Measurements from ENCODE around the gene EML1.
A peak's percentile ranks its signal among the peaks of the same experiment; 100 is the strongest.

EML1 gene

DNA sequence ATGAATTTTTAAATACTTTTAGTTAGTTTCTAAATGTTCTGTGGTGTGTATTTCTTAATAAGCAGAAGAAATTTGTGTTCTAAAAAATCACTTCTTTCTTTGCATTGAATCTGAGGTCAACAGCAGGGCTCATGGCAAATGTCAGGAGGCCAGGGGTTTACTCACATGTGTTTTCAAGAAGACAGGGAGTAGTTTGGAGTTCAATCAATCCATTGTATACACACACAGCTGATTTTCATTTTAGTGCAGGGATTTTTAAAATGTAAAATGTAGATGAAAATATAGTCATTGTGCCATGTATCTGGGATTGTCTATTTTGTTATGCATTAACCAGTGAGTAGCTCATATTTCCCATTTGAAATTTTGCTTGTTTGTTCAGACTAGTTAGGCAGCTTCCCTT lies 62.1 kb downstream of the EML1 start:
- no peak for FAIRE-seq
- no peak for DNase-seq (ENCODE audit: insufficient read length, low spot score)

DNA sequence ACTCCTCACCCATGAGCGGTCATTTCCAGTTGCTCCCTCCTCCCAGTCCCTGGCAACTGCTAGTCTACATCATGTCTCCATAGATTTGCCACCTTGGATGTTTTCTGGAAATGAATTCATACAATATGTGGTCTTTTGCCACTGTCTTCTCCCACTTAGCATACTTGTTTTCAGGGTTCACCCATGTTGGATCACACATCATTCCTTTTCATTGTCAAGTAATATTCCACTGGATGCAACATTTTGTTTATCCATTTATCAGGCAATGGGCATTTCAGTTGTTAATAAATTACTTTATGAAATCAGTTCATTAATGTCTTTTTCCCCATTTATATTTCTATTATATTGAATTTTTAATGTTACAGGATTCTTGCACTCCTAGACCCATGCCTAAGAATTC lies 64.3 kb downstream of the EML1 start:
- DNase-seq (ENCODE audit: insufficient read length, low spot score): no peak
- FAIRE-seq: no peak

DNA sequence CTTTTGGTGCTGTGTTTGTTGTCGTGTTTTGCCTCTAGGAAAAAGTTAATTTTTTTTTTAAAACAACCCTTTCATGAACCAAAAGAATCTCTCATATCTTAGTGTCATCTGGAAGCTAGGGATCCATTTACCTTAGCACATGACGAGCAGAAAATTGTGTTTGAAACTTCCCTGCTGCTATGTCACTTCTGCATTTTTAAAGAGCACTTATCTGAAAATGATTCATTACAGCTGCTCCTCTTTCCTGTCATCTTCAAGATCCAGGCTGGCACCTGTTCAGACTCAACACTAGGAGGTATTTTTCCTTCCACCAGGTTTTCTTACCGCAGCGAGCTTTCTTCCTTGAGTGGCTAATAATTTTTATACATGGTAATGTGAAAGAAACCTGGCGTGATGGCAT lies 67.0 kb downstream of the EML1 start:
- FAIRE-seq (no peak), DNase-seq (ENCODE audit: insufficient read length, low spot score) (no peak)

DNA sequence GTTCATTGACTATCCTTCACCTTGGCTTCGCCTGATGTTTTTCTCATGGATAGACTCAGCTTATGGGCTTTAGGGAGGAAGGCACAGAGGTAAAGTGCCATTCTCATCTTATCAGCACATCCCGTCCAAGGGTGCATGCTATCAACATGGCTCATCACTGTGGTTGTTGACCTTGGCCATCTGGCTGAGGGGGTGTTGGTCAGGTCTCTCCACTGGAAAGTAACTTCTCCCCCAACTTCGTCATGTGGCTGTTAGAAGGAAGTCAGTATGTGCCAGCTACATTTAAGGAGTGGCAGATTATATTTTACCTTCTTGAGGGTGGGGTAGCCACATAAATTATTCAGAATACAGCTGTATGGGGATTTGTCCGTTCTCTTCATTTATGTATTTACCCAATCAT lies 68.9 kb downstream of the EML1 start:
- FAIRE-seq: peak; percentile 48
- no peak for DNase-seq (ENCODE audit: insufficient read length, low spot score)

DNA sequence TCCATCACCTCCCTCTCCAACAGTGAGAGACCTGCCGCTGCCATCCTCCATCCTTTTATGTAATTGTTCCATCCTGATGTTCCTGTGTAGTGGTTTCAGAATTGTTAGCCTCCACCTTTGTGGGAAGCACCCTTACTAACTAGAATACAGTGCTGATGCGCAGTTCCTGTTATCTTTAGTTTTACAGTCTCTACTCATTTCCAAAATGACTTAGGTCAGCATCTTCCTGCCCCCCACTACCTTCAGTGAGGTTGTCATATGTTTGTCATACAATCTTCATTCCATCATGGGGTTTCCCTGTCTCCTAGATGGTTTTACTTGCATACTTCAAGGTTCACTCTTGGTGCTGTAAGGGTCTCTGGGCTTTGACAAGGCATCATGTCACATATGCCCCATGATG lies 69.8 kb downstream of the EML1 start:
- DNase-seq (ENCODE audit: insufficient read length, low spot score) (no peak), FAIRE-seq (peak; percentile 9)

DNA sequence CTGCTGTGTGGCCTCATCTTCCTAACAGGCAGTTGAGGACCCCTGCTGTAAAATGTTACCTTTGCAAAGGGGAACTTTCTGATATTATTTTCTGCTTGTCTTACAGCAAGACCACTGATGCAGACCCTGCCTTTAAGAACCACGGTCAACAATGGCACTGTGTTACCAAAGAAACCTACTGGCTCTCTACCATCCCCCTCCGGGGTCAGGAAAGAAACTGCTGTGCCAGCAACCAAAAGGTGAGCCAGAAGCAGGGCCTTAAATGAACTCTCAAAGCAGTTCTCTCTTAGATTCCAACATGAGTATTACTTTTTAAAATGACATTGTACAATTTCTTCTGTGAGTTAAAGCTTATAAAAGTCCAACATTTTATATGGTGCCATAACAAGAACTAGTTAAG lies 72.2 kb downstream of the EML1 start:
- FAIRE-seq: no peak
- no peak for DNase-seq (ENCODE audit: insufficient read length, low spot score)

DNA sequence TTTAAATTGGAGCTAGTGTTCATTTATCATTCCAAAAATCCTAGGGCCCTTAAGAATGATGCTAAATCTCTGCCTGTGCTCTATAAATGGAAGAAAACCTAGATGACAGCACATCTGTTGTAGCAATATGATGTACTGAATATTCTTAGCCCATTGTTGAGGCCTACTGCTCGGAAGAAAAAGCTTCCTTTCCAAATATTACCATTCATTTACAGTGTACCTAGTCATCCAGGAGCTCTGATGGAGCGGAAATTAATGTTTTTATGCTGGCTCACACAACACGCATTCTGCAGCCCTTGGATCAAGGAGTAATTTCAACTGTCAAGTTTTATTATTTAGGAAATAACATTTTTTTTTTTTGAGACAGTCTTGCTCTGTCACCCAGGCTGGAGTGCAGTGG lies 77.4 kb downstream of the EML1 start:
- FAIRE-seq: no peak
- no peak for DNase-seq (ENCODE audit: insufficient read length, low spot score)

DNA sequence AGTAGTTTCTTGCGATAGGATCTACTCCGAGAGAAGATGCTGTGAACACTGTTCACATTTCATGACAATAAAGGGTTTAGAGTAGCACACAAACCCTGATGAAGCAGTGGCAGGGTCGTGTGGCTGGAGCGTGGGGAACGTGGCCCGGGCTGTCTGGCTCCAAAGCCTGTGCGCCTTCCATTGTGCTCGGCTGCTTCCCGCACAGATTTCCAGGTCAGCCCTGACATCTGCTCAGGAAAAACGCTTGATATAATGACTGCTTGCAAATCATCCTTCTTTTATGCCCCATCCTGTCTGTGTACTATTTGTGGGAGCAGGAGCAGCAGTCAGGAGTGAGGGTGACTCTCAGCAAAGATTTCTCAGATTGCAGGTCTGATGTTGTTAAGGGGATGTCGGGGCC lies 78.6 kb downstream of the EML1 start:
- no peak for DNase-seq (ENCODE audit: insufficient read length, low spot score)
- FAIRE-seq: no peak

DNA sequence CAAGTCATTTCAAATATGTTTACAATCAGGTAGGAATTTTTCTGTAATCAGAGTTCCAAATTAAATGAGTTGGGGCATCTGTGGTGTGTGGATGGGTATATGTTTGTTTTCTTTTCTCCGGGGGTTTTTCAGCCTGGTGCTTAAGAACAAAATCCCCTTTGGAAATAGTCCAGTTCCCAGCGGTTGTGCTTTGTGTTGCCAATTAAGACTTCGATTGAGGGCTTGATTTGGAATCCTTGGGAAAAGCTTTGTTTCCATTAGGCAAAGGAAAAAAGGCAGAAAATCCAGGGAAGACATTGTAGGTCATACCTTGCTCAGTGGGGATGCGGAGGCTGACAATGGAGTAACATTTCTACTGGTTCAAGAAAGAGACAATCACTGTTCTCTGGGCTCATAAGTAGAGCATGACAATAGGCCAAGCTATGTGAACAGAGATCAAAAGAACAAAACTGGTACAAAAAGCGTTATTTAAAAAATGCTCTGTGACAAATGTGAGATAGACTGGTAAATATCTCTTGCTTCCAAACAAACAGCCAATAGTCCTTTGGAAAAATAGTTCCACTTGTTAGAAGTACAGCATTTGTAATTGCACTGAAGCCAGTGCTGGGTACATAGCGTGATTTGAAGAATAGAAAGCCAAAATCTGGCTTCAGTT lies 79.7 kb downstream of the EML1 start:
- DNase-seq (ENCODE audit: insufficient read length, low spot score) (no peak), FAIRE-seq (no peak)

DNA sequence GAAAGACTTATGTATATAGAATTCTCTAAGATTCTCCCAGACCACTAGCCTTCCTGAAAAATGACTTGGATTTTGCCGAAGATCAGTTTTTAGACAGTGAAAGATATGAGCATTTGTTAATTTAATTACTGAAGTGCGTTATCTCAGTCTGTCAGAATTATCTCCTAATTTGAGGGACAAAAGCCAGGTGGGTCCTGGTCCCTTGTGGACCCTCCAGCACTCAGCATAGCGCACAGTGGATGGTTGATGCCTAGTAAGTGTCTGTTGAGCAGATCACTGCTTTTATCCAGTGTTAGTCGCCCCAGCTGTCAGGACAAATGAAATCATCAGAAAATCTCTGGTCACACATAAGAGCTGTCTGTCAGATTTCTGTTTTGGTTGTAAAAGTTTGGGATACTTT lies 80.4 kb downstream of the EML1 start:
- DNase-seq (ENCODE audit: insufficient read length, low spot score): no peak
- no peak for FAIRE-seq

DNA sequence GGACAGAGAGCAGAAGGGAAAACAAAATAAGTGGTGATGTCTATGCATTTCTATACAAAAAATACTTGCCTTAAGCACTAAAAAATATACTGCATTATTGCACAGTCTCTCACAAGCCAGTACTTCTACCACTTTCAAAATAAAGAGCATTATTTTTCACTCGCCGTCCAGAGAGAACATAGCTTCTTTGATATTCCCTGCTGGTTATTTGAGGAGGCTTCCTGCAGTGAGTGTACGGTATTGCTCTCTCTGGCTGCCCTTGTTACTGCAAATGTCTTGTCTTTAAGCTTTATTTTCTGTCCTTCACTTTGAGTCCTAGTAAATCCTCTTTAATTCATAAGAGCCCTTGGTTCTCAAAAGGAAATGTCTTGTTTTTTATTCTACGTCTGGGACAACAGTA lies 81.1 kb downstream of the EML1 start:
- FAIRE-seq: no peak
- no peak for DNase-seq (ENCODE audit: insufficient read length, low spot score)

DNA sequence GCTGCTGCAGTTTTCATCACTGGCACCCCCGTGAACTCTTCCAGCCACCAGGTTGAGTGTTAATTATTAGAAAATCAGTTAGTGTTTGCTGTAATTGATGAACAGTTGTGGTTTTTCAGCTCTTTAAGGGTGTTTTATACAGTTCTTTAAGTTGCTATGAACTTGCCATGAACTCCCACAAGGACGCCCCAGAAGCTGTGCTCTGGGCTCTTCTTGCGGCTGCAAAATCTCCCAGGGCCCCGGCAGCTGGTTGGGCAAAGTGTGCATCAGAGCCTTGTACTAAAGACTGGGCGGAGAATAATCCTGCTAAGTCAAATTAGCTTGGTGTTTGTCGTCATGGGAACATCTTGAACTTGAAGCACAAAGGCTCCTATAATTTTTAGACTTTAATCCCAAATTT lies 82.2 kb downstream of the EML1 start:
- no peak for FAIRE-seq

DNA sequence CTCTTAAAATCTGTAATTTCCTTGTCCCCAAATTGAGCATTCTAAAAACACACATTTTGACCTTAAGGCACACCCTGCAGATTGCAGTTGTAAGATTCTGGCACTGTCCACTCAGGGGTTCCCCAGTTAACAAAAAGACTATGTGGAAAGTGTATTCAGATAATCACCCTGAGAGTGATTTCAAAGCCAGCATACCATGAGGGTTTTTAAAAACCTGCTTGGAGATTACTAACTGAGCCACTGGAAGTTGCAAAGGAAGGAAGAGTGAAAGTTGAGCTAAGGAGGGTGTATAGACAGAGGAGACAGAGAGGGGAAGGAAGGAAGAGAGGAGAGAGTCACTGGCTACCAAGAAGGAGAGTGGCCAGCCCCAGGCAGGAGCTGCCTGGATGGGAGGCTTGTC lies 82.6 kb downstream of the EML1 start:
- DNase-seq (ENCODE audit: insufficient read length, low spot score) (no peak), FAIRE-seq (no peak)

More for the DNA sequence above, 82.2 kb downstream of the EML1 start:
- no peak for DNase-seq (ENCODE audit: insufficient read length, low spot score)

DNA sequence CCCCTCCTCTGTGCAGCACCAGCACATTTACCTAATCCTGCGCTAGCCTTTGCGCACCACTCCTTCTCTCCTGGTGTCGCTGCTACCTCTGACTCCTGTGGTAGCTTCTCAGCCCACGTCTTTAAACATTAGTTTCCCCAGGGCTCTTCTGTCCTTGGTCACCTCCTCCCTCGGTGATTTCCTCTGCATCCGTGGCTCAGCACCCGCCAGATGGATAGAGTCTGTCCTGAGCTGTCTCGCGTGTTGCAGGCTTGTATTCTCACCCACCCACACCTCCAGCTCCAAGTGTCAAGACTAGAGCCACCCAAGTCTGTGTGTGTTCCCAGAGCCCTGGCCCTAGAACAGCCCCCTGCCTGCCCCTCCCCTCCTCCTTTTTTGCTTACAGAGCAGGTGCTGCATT lies 83.2 kb downstream of the EML1 start:
- DNase-seq (ENCODE audit: insufficient read length, low spot score): no peak
- no peak for FAIRE-seq

DNA sequence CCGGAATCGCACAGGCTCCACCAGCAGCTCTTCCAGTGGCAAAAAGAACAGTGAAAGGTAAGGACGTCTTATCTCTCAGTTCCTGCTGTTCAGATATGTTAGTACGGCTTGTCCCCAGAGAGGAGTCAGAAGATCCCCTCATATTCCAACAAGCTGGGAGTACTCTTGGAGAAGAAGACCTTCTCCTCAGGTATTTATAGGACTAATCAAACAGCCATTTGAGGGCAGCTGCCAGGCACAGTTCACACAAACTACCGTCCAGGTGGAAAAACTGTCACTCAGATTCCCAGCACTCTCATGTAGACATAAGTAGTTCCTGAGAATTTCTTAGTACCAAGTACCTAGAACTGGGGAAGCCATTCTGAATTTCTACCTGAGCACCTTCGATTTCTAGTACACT lies 85.3 kb downstream of the EML1 start:
- FAIRE-seq (no peak), DNase-seq (ENCODE audit: insufficient read length, low spot score) (no peak)

DNA sequence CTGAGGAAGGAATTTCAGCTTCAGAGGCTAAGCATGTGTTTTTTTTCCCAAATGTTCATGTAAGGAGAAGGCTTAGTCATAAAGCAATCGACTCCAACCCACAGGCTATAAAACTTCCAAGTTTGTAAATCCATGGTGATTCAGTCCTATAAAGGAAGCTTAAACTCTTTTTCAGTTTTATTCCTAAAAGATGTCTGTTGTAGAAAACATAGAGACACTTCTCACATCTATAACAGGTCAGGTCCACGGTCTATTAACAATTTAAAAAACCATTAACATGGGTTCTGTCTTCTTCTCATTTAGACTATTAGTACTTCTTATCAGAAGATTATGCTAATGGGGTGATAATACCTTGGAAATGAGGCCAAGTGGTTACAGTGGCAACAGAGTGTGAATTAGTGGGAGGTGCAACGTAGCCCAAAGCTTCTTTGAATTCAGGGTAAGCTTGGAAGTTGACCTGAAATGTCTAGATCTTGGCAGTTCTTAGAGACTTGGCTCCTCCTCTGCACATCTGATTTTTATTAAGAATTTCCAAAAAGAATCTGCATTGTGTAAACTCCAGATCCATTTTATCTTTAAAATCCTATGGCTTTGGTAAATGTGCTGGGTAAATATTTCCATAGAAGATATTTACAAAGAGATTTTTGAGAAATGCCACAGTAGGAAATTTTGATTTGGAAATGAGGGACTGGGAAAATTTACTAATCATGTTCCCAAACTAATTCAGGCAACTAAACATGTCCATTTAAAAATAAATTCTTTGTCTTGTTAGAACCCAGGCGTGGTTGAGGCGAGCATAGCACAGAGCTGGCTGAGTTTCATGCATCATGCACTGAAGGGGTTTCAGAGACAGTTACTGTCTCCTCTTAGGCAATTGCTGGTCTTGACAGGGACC lies 86.4 kb downstream of the EML1 start:
- FAIRE-seq: no peak
- peak; percentile 27 for DNase-seq (ENCODE audit: insufficient read length, low spot score)

DNA sequence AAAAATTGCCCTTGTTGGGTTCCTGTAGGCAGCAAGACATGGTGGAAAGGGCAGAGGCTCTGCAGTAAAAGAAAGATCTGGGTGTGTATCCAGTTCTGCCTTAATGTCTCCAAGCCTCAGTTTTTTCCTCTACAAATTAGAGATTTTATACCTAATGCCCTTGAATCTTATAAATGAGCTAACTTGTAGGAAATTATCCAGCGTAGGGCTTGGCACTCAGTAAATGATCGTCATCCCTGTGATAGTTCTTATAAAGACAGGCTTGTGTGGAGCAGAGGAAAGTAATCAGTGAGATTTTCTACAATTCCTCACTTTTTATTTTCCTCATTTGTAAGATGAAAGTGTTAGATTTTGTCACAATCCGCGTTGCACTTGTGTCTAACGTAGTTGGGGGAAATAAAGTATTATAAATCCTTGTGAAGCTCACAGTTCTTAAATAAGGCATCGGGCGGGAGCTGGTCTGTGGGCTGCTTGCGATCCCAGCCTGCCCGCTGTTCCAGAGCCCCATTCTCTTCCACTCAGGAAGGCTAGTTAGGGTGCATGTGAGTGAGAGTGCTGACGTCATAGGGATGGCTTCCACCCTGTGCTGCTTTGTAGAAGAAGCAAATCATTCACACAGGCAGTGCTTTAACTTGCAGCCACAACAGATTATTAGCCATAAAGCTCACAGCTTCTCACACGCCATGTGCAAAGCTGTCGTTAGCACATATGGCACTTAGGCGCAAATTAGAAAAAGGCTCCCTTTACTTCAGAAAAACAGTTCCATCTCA lies 87.6 kb downstream of the EML1 start:
- FAIRE-seq: no peak
- no peak for DNase-seq (ENCODE audit: insufficient read length, low spot score)

DNA sequence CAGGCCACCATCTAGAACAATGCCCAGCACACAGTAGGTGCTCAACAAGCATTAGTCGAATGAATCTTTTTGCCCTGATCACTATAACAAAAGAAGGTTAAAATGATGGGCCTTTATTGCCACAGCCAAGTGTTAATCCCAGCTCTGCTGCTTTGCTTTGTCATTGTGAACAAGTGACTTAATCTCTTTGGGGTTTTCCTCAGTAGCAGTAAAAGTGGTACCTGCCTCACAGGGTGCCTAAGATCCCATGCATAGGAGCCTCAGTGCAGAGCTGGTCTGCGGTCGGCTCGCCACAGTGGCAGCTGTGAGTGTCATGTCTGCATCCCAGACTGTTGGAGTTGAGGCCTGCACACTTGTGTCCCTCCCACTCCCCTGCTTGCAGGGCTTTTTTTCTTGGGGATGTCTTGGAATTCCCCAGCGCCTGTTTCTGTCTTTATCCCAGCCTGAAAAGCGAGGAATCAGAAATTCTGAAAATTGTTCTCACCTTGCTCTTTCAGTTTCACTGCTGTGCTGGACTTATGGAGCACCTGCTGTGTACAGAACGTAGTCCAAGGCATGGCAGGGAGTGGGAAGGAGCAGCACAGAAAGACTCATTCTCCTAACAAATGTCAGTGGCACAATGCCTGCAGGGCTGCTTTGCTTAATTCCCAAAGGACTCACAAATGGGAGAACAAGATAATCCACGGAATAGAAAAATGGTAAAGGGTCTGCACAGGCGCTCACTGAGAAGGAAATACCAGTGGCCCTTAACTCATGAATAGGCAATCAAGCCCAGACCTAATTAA lies 90.8 kb downstream of the EML1 start:
- no peak for DNase-seq (ENCODE audit: insufficient read length, low spot score)
- no peak for FAIRE-seq

DNA sequence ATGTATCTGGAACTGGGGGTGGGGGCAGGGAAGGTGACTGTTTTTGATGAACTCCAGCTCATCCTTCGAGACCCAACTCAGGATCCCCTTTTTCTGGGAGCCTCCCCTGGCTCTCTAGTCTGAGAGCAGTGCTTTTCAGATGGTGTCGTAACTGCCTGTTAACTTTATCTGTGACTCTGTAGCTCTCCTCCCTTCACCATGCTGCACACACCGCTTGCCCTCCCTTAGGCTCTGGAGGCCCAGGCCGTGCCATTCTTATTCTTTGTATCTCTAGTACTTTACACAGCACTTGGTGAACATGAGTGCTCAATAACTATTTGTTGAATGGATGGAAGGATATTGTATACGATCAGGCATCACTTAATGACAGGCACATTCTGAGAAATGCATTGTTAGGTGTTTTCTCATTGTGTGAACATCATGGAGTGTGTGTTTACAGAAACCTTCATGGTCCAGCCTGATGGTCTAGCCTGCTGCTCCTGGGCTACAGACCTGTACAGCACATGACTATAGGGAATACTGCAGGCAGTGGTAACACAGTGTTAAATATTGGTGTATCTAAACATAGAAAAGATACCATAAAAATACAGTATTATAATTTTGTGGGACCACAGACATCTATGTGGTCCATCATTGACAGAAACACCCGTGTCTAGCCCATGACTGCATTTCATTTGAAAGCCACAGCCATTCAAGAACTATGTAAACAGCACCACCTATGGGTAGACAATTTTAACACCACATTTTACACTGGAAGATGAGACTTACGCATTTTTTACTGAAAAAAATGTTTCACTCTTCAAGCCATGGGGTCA lies 91.8 kb downstream of the EML1 start:
- DNase-seq (ENCODE audit: insufficient read length, low spot score) (peak; percentile 61), FAIRE-seq (peak; percentile 63)

DNA sequence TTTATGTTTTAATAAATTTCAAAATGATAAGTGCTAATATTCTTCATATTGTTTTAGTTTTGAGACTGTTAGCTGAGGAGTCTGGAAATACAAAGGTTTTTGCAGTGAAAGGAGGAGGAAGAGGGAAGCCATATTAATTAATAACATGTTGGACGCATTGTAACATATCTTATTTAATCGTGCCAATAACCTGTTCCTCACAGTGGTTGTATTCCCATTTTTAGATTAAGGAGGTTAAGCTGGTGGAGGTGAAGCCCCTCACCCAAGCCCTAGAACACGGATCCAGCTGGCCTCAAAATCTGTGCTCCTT lies 92.4 kb downstream of the EML1 start:
- no peak for DNase-seq (ENCODE audit: insufficient read length, low spot score)
- FAIRE-seq: no peak

All from HTR-8/SVneo (cell line).